ENCODE measurements around the gene HIVEP3. TPM values are rescaled to one million over a fixed set of nuclear protein-coding genes. Genes with fewer than 3 reads are reported as not detected.
A peak's percentile ranks its signal among the peaks of the same experiment; 100 is the strongest.

Gene HIVEP3
- total RNA-seq, 1 donor from 2014 or later = 73.9 TPM

- H3K27me3 Mint-ChIP-seq = no peaks in the 10 kb centered on the region
- peaks cover 74% of the 10 kb centered on the region for H3K36me3 Mint-ChIP-seq (ENCODE audit: low read depth)
- H3K4me3 Mint-ChIP-seq = no peak overlapping the region
- no peak for DNase-seq
- H3K9me3 Mint-ChIP-seq = peaks cover 7% of the 10 kb centered on the region
- intact Hi-C loops (cut with micrococcal nuclease) = no loop called here
- peaks cover 6% of the 10 kb centered on the region for H3K4me1 Mint-ChIP-seq
- peak overlapping the region; percentile 22 for H3K27ac Mint-ChIP-seq
These were observed 379.8 kb downstream of the HIVEP3 start for GRCh38 chr1:41538741-41539417.

GRCh38 chr1:41537788-41538351 lies 380.9 kb downstream of the HIVEP3 start:
- DNase-seq = no peak
- Mint-ChIP-seq H3K36me3 (ENCODE audit: low read depth) (peaks cover 74% of the 10 kb centered on the region), H3K9me3 (peaks cover 9% of the 10 kb centered on the region), H3K27me3 (no peaks in the 10 kb centered on the region), H3K4me3 (no peak overlapping the region), H3K27ac (peak overlapping the region; percentile 35), H3K4me1 (peaks cover 6% of the 10 kb centered on the region)
- intact Hi-C loops (cut with micrococcal nuclease) = no loop called here

- peaks cover 74% of the 10 kb centered on the region for H3K36me3 Mint-ChIP-seq (ENCODE audit: low read depth)
- no peak for DNase-seq
- no peak overlapping the region for H3K4me3 Mint-ChIP-seq
- peaks cover 9% of the 10 kb centered on the region for H3K9me3 Mint-ChIP-seq
- intact Hi-C loops (cut with micrococcal nuclease) = no loop called here
- H3K27me3 Mint-ChIP-seq = no peaks in the 10 kb centered on the region
- peaks cover 6% of the 10 kb centered on the region for H3K4me1 Mint-ChIP-seq
- no peak overlapping the region for H3K27ac Mint-ChIP-seq
These were observed 381.5 kb downstream of the HIVEP3 start for GRCh38 chr1:41537251-41537650.

- no peak overlapping the region for H3K27ac Mint-ChIP-seq
- intact Hi-C loops (cut with micrococcal nuclease) = no loop called here
- H3K27me3 Mint-ChIP-seq = no peaks in the 10 kb centered on the region
- peaks cover 6% of the 10 kb centered on the region for H3K4me1 Mint-ChIP-seq
- peaks cover 9% of the 10 kb centered on the region for H3K9me3 Mint-ChIP-seq
- no peak for DNase-seq
- no peak overlapping the region for H3K4me3 Mint-ChIP-seq
- peaks cover 75% of the 10 kb centered on the region for H3K36me3 Mint-ChIP-seq (ENCODE audit: low read depth)
These were observed 382.3 kb downstream of the HIVEP3 start for GRCh38 chr1:41536361-41536802.

- Mint-ChIP-seq H3K4me3 (no peak overlapping the region), H3K4me1 (peaks cover 4% of the 10 kb centered on the region), H3K36me3 (ENCODE audit: low read depth) (peaks cover 76% of the 10 kb centered on the region), H3K9me3 (peaks cover 15% of the 10 kb centered on the region), H3K27ac (no peak overlapping the region), H3K27me3 (no peaks in the 10 kb centered on the region)
- DNase-seq = no peak
- intact Hi-C loops (cut with micrococcal nuclease) = no loop called here
These were observed 383.0 kb downstream of the HIVEP3 start for GRCh38 chr1:41535716-41536115.

- Mint-ChIP-seq H3K27ac (no peak overlapping the region), H3K4me1 (peaks cover 7% of the 10 kb centered on the region), H3K27me3 (no peaks in the 10 kb centered on the region), H3K4me3 (no peak overlapping the region), H3K9me3 (peaks cover 19% of the 10 kb centered on the region), H3K36me3 (ENCODE audit: low read depth) (peaks cover 80% of the 10 kb centered on the region)
- intact Hi-C loops (cut with micrococcal nuclease) = no loop called here
- DNase-seq = no peak
These were observed 383.4 kb downstream of the HIVEP3 start for GRCh38 chr1:41535276-41535675.

GRCh38 chr1:41534181-41535076 lies 384.3 kb downstream of the HIVEP3 start:
- H3K4me3 Mint-ChIP-seq = no peak overlapping the region

GRCh38 chr1:41533731-41534080 lies 385.0 kb downstream of the HIVEP3 start:
- peak overlapping the region; percentile 50 for H3K27ac Mint-ChIP-seq
- peaks cover 31% of the 10 kb centered on the region for H3K9me3 Mint-ChIP-seq
- peaks cover 83% of the 10 kb centered on the region for H3K36me3 Mint-ChIP-seq (ENCODE audit: low read depth)
- H3K4me1 Mint-ChIP-seq = peaks cover 14% of the 10 kb centered on the region
- no peak overlapping the region for H3K4me3 Mint-ChIP-seq
- intact Hi-C loops (cut with micrococcal nuclease) = no loop called here
- no peak for DNase-seq
- no peaks in the 10 kb centered on the region for H3K27me3 Mint-ChIP-seq

More at GRCh38 chr1:41534181-41535076, 384.3 kb downstream of the HIVEP3 start:
- no peak for DNase-seq
- intact Hi-C loops (cut with micrococcal nuclease) = no loop called here
- peak overlapping the region; percentile 50 for H3K27ac Mint-ChIP-seq
- peaks cover 12% of the 10 kb centered on the region for H3K4me1 Mint-ChIP-seq
- peaks cover 83% of the 10 kb centered on the region for H3K36me3 Mint-ChIP-seq (ENCODE audit: low read depth)
- peaks cover 27% of the 10 kb centered on the region for H3K9me3 Mint-ChIP-seq
- no peaks in the 10 kb centered on the region for H3K27me3 Mint-ChIP-seq

- Mint-ChIP-seq H3K4me1 (peaks cover 16% of the 10 kb centered on the region), H3K9me3 (peaks cover 31% of the 10 kb centered on the region), H3K4me3 (no peak overlapping the region), H3K36me3 (ENCODE audit: low read depth) (peaks cover 84% of the 10 kb centered on the region), H3K27me3 (no peaks in the 10 kb centered on the region), H3K27ac (no peak overlapping the region)
- no peak for DNase-seq
- intact Hi-C loops (cut with micrococcal nuclease) = no loop called here
These were observed 385.5 kb downstream of the HIVEP3 start for GRCh38 chr1:41533016-41533730.

GRCh38 chr1:41532206-41532975 lies 386.3 kb downstream of the HIVEP3 start:
- H3K27ac Mint-ChIP-seq = peak overlapping the region; percentile 2
- H3K27me3 Mint-ChIP-seq = no peaks in the 10 kb centered on the region
- H3K4me1 Mint-ChIP-seq = peaks cover 16% of the 10 kb centered on the region
- peaks cover 83% of the 10 kb centered on the region for H3K36me3 Mint-ChIP-seq (ENCODE audit: low read depth)
- DNase-seq = no peak
- no peak overlapping the region for H3K4me3 Mint-ChIP-seq
- peaks cover 36% of the 10 kb centered on the region for H3K9me3 Mint-ChIP-seq
- intact Hi-C loops (cut with micrococcal nuclease) = no loop called here

GRCh38 chr1:41530411-41530810 lies 388.3 kb downstream of the HIVEP3 start:
- H3K27me3 Mint-ChIP-seq = no peaks in the 10 kb centered on the region
- peaks cover 16% of the 10 kb centered on the region for H3K4me1 Mint-ChIP-seq
- H3K4me3 Mint-ChIP-seq = no peak overlapping the region
- peaks cover 83% of the 10 kb centered on the region for H3K36me3 Mint-ChIP-seq (ENCODE audit: low read depth)
- peaks cover 45% of the 10 kb centered on the region for H3K9me3 Mint-ChIP-seq
- H3K27ac Mint-ChIP-seq = peak overlapping the region; percentile 69
- DNase-seq = no peak
- intact Hi-C loops (cut with micrococcal nuclease) = no loop called here

- H3K4me3 Mint-ChIP-seq = no peak overlapping the region
- no peaks in the 10 kb centered on the region for H3K27me3 Mint-ChIP-seq
- peak overlapping the region; percentile 69 for H3K27ac Mint-ChIP-seq
- intact Hi-C loops (cut with micrococcal nuclease) = no loop called here
- H3K36me3 Mint-ChIP-seq (ENCODE audit: low read depth) = peaks cover 82% of the 10 kb centered on the region
- peaks cover 16% of the 10 kb centered on the region for H3K4me1 Mint-ChIP-seq
- DNase-seq = no peak
- H3K9me3 Mint-ChIP-seq = peaks cover 45% of the 10 kb centered on the region
These were observed 388.9 kb downstream of the HIVEP3 start for GRCh38 chr1:41529621-41530395.
